IgD-negative memory B cell (primary cell): ENCODE data around the gene KRTAP20-2. TPM values are rescaled to one million over a fixed set of nuclear protein-coding genes. Genes with fewer than 3 reads are reported as not detected.
A peak's percentile ranks its signal among the peaks of the same experiment; 100 is the strongest.

Experiments
- H3K27ac Mint-ChIP-seq, 3 donors: one replicate each; pipeline ENCODE4 v1.8.0; 2020 to 2022; ENCODE audit warnings: mild to moderate bottlenecking in 3 of 3, mixed read lengths in 3 of 3, moderate library complexity in 1 of 3
- H3K27me3 Mint-ChIP-seq: one replicate; pipeline ENCODE4 v1.8.0; 2021; ENCODE audit warnings: mixed read lengths
- H3K36me3 Mint-ChIP-seq: one replicate; pipeline ENCODE4 v1.8.0; 2020; ENCODE audit warnings: mild to moderate bottlenecking, mixed read lengths
- H3K4me1 Mint-ChIP-seq, 3 donors: one replicate each; pipeline ENCODE4 v1.8.0; 2020 to 2022; ENCODE audit warnings: mixed read lengths in 3 of 3, mild to moderate bottlenecking in 1 of 3
- H3K4me3 Mint-ChIP-seq, 4 donors: one replicate each; pipeline ENCODE4 v1.8.0; 2020 to 2022; ENCODE audit warnings: mild to moderate bottlenecking in 4 of 4, mixed read lengths in 4 of 4, moderate library complexity in 3 of 4
- H3K9me3 Mint-ChIP-seq, 3 donors: one replicate each; pipeline ENCODE4 v1.8.0; 2020 to 2021; ENCODE audit warnings: mixed read lengths in 3 of 3, mild to moderate bottlenecking in 1 of 3
- polyA plus RNA-seq: library from polyadenylated mRNA; unstranded; fragments of 300-500 nt; fragmentation: Illumina TruSeq; gene quantifications from one replicate; pipeline ENCODE4 v1.2.3, GENCODE V29; 2021

KRTAP20-2 gene
- polyA plus RNA-seq = not detected

DNA sequence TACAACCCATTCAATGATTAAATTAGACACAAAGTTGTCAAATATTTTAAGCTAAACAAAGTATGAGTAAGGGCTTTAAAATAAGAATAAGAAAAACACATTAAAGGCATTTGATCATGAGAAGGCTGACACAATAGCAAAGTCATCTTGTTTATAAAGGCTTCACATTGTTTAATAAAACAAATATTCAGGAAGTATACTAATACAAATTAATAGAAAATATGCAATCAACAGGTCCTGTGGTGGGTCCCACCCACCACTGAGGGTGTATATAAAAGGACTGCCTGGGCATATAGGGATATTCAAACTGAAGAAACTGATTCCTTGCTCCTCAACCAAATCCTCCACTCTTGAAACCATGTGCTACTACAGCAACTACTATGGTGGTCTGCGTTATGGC lies at the start of gene KRTAP20-2:
KRTAP20-2 (plus strand) TSS at position 301 of the 400 bp plus-strand sequence; CDS start at position 359, 58 bp downstream.
- Mint-ChIP-seq H3K36me3 (peaks cover 2% of the 10 kb centered on the region), H3K9me3 (peaks cover 3 to 5% (median 3%) of the 10 kb centered on the region in 3 donors), H3K27ac (no peak within 1 kb of the TSS), H3K27me3 (no peaks in the 10 kb centered on the region), H3K4me1 (no peaks in the 10 kb centered on the region), H3K4me3 (no peak within 1 kb of the TSS)

DNA sequence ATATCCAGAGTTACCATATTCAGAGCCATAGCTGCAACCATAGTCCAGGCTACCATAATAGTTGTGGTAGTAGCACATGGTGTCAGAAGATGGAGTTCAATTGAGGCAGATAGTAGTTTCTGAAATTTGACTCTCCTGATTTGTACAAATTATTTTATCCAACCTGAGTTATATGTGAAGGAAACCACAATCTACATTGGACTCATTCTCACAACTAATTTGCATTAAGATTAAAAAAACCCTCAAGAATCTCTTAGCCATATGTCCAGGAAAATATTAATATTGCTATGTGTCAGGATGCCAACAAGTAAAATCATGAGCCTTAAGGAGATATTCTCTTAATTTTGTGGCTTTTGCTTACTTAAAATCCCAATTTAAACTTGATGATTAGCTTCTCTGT lies 44.7 kb upstream of the KRTAP20-2 start, which contains the start of gene KRTAP22-2:
KRTAP22-2 (minus strand) TSS at position 101 of the 400 bp plus-strand sequence.
- Mint-ChIP-seq H3K27ac (no peak within 1 kb of the TSS), H3K4me3 (no peak within 1 kb of the TSS), H3K36me3 (no peaks in the 10 kb centered on the region), H3K9me3 (peaks cover 3 to 7% (median 5%) of the 10 kb centered on the region in 3 donors), H3K27me3 (no peaks in the 10 kb centered on the region), H3K4me1 (no peaks in the 10 kb centered on the region)

DNA sequence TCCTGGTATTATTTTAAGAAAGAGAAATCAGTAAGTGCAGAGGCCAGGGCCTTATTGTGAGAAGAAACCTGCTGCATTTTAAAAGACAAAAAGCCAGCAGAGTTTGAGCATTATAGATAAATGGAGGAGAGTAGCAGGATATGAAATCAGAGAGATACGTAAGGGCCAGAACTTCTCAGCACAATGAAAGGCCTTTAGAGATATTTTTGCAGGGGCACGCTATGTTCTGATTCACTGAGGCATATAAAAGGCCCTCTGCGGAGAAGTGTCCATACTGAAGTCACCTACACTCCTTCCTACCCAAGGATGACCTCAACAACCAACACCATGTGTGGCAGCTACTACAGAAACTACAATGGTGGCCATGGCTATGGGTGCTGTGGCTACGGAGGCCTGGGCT lies 42.9 kb upstream of the KRTAP20-2 start, which contains the start of gene KRTAP6-3:
KRTAP6-3 (plus strand) TSS at position 301 of the 400 bp plus-strand sequence; CDS start at position 307, 6 bp downstream.
- Mint-ChIP-seq H3K9me3 (peaks cover 3 to 9% (median 7%) of the 10 kb centered on the region in 3 donors), H3K27ac (peak within 1 kb of the TSS in 1 of 3 donors; percentile 57), H3K4me1 (peaks cover 0 to 1% (median 0%) of the 10 kb centered on the region in 3 donors), H3K27me3 (no peaks in the 10 kb centered on the region), H3K4me3 (no peak within 1 kb of the TSS), H3K36me3 (no peaks in the 10 kb centered on the region)

DNA sequence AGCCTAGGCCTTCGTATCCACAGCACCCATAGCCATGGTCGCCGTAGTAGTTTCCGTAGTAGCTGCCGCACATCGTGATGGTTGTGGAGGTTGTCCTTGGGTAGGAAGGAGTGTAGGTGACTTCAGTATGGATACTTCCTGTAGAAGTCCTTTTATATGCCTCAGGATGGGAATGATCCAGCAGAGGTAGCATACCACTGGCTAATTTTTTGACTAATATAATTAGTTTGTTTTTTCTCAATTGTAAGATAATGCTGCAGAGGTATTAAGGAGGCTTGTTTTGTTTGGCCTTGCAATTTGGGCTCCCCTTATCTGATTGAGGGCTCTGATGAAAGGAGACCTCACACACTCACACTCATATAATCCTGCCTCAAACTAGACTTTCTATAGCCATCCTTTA lies 36.2 kb upstream of the KRTAP20-2 start, which contains the start of gene KRTAP6-2:
KRTAP6-2 (minus strand) TSS at position 101 of the 400 bp plus-strand sequence; CDS start at position 73, 28 bp downstream.
- peaks cover 5 to 22% (median 6%) of the 10 kb centered on the region in 3 donors for H3K9me3 Mint-ChIP-seq
- no peak within 1 kb of the TSS for H3K4me3 Mint-ChIP-seq
- H3K27me3 Mint-ChIP-seq = no peaks in the 10 kb centered on the region
- H3K27ac Mint-ChIP-seq = no peak within 1 kb of the TSS
- H3K4me1 Mint-ChIP-seq = peaks cover 0 to 2% (median 0%) of the 10 kb centered on the region in 3 donors
- no peaks in the 10 kb centered on the region for H3K36me3 Mint-ChIP-seq

DNA sequence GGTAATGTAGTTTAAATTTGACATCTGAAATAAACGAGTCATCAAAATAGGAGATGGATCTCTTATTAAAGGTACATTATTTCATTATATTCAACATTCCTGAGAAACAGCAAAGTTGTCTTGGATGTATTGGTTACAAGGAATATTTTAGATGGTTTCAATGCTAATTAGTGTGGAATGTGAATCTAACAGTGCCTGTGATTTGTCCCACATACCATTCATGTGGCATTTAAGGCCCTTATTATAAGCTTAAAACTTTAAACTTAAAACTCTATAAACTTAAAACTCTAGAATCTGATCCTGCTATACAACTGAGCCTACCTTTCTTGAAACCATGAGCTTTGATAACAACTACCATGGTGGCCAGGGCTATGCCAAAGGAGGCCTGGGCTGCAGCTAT lies 34.2 kb upstream of the KRTAP20-2 start, which contains the start of gene KRTAP22-1:
KRTAP22-1 (plus strand) TSS at position 301 of the 400 bp plus-strand sequence.
- Mint-ChIP-seq H3K27me3 (no peaks in the 10 kb centered on the region), H3K4me1 (peaks cover 0 to 2% (median 0%) of the 10 kb centered on the region in 3 donors), H3K4me3 (no peak within 1 kb of the TSS), H3K9me3 (peaks cover 2 to 17% (median 5%) of the 10 kb centered on the region in 3 donors), H3K27ac (no peak within 1 kb of the TSS), H3K36me3 (no peaks in the 10 kb centered on the region)

DNA sequence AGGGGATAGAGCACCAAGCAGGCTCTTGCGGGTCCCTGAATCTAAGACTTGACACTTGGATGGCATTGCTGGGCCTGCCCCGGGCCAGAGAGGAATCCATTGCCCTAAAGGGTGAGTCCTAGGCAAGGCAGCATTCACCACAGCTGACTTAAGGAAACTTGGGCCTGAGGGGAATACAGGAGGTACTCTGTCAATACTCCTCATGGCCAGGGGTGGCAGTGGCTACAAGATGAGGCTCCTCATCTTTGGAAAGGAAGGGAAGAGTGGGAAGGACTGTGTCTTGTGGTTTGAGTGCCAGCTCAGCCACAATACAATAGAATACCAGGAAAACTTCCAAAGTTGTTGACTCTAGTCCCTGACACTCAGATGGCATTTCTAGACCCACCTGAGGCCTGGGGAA lies 29.0 kb upstream of the KRTAP20-2 start:
- no peaks in the 10 kb centered on the region for H3K4me1 Mint-ChIP-seq
- H3K4me3 Mint-ChIP-seq = no peak overlapping the region
- no peak overlapping the region for H3K27ac Mint-ChIP-seq
- H3K27me3 Mint-ChIP-seq = no peaks in the 10 kb centered on the region
- no peaks in the 10 kb centered on the region for H3K36me3 Mint-ChIP-seq
- H3K9me3 Mint-ChIP-seq = peaks cover 4 to 18% (median 16%) of the 10 kb centered on the region in 3 donors

DNA sequence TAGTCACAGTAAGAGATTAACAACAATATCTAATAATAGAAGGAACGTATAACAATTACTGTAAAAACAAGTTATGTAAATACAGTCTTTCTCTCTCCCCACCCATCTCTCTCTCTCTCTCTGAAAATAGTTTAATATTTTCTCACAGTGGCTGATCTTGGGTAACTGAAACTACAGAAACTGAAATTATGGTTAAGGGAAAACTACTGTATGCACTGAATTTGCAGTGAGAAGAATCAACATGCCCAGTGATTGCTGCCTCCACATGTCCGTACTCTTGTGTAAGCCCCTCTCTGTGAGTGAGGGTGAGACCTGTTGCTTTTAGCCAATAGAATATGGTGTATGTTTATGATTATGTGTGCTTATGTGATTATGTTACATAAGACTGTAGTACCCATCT lies 22.9 kb upstream of the KRTAP20-2 start:
- Mint-ChIP-seq H3K27ac (no peak overlapping the region), H3K4me3 (no peak overlapping the region), H3K27me3 (no peaks in the 10 kb centered on the region), H3K4me1 (no peaks in the 10 kb centered on the region), H3K36me3 (no peaks in the 10 kb centered on the region), H3K9me3 (peaks cover 1 to 15% (median 9%) of the 10 kb centered on the region in 3 donors)

DNA sequence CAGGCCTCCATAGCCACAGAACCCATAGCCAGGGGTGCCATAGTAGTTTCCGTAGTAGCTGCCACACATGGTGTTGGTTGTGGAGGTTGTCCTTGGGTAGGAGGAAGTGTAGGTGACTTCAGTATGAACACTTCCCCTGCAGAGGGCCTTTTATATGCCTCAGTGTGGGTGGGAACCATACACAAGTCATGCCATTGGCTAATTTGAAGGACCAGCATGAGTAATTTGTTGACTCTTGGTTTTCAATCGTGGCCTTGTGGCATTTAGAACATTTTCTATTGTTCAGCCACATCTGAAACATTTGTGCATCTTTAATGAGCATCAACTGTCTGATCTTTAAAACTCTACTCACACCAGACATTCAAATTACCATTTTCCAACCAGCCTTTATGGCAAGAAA lies 21.2 kb upstream of the KRTAP20-2 start, which contains the start of gene KRTAP6-1:
KRTAP6-1 (minus strand) TSS at position 95 of the 400 bp plus-strand sequence; CDS start at position 69, 26 bp downstream.
- Mint-ChIP-seq H3K36me3 (no peaks in the 10 kb centered on the region), H3K9me3 (peaks cover 1 to 12% (median 11%) of the 10 kb centered on the region in 3 donors), H3K4me1 (no peaks in the 10 kb centered on the region), H3K4me3 (no peak within 1 kb of the TSS), H3K27me3 (no peaks in the 10 kb centered on the region), H3K27ac (no peak within 1 kb of the TSS)

DNA sequence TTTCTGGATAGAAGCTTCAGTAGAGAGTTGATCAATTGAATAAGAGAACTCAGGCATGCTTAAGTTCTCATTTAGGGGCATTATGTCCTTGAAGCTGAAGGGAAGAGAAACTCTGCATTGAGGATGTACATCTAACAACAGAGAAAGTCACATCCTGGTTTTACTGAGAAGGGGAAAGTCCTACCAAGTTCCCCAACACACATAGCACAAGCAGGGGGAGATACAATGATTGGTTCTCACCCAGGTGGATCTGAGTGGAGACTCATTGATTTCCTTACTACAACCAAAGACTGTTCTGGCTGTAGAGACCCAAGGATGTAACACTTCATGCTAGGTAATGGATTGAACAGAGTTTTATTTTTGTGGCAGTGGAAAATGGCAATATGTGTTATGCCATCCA lies 19.8 kb upstream of the KRTAP20-2 start:
- H3K36me3 Mint-ChIP-seq = no peaks in the 10 kb centered on the region
- H3K27ac Mint-ChIP-seq = no peak overlapping the region
- H3K4me1 Mint-ChIP-seq = no peaks in the 10 kb centered on the region
- H3K4me3 Mint-ChIP-seq = no peak overlapping the region
- peaks cover 1 to 10% (median 8%) of the 10 kb centered on the region in 3 donors for H3K9me3 Mint-ChIP-seq
- H3K27me3 Mint-ChIP-seq = no peaks in the 10 kb centered on the region

DNA sequence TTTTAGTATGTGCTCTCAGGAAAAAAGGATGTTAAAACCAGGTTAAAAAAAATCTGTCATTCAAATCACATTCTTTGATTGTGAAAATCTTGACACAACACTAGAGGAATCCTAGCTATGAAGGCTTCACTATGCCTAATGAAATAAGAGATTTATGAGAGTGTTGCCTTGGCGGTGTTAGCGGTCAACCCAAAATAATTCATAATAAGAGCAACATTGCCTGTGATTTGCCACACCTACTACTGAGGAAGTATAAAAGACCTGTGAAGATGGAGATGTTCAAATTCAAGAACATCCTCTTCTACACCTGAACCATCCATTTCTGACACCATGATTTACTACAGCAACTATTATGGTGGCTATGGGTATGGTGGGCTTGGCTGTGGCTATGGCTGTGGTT lies 18.9 kb upstream of the KRTAP20-2 start, which contains the start of gene KRTAP20-1:
KRTAP20-1 (plus strand) TSS at position 301 of the 400 bp plus-strand sequence; CDS start at position 331, 30 bp downstream.
- Mint-ChIP-seq H3K36me3 (no peaks in the 10 kb centered on the region), H3K9me3 (peaks cover 0 to 3% (median 3%) of the 10 kb centered on the region in 3 donors), H3K27ac (no peak within 1 kb of the TSS), H3K4me1 (no peaks in the 10 kb centered on the region), H3K27me3 (no peaks in the 10 kb centered on the region), H3K4me3 (no peak within 1 kb of the TSS)

DNA sequence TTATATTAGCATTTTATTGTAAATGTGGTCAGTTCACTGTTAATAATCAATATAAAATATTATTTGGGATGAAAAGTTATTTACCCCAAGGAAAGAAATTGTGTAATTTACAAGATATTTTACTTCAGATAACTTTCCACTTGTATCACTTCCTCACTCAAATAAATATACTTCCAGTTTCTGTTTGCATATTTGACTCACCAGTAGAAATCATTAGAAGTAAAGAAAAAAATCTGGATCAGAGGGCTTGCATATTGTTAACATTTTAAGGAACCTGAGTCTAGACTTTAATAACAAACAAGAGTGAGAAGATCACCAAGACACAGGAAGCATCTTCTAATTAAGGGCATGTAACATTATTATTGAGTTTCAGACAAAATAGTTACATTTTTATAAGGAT lies 14.9 kb upstream of the KRTAP20-2 start:
- H3K4me1 Mint-ChIP-seq = peaks cover 0 to 2% (median 0%) of the 10 kb centered on the region in 3 donors
- H3K4me3 Mint-ChIP-seq = no peak overlapping the region
- H3K9me3 Mint-ChIP-seq = peaks cover 1 to 6% (median 2%) of the 10 kb centered on the region in 3 donors
- no peaks in the 10 kb centered on the region for H3K27me3 Mint-ChIP-seq
- H3K36me3 Mint-ChIP-seq = no peaks in the 10 kb centered on the region
- peak overlapping the region in 1 of 3 donors; percentile 17 for H3K27ac Mint-ChIP-seq

DNA sequence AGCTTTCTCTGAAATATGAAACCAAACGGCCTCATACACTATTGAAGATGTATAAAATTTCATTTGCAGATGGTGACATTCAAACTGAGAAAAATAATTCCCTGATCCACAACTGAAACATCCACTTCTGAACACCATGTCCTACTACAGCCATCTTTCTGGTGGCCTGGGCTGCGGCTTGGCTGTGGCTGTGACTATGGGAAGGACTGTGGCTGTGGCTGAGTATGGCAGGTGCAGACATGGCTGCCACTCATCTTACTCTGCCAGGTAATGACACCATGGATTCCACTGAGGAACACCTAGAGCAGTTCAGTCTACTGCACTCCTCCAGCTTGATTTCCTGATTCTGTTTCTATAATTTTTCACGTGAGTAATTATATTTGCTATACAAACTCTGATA lies 14.5 kb upstream of the KRTAP20-2 start, which contains the start of gene KRTAP20-4:
KRTAP20-4 (plus strand) TSS at position 106 of the 400 bp plus-strand sequence.
- Mint-ChIP-seq H3K27ac (peak within 1 kb of the TSS in 1 of 3 donors; percentile 17), H3K27me3 (no peaks in the 10 kb centered on the region), H3K9me3 (peaks cover 0 to 6% (median 2%) of the 10 kb centered on the region in 3 donors), H3K36me3 (no peaks in the 10 kb centered on the region), H3K4me3 (no peak within 1 kb of the TSS), H3K4me1 (peaks cover 0 to 2% (median 0%) of the 10 kb centered on the region in 3 donors)

DNA sequence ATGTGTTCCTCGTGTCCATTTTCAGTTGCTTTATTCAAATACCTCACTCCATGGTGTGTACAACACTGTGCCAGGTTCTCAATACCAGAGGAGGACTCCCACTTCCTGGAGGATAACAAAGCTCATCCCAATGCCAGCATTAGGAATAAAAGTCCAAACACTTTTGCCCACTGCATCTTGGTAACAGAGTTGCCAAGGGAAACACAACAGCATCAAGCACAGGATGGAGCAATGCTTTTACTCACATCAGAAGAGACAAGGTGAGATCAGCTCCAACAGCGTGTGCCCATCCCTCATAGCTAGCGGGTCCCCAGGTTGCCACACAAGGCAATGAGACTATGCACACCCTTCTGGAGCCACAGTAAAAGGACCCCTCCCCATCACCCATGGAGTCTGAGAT lies 11.6 kb upstream of the KRTAP20-2 start:
- Mint-ChIP-seq H3K36me3 (no peaks in the 10 kb centered on the region), H3K27me3 (no peaks in the 10 kb centered on the region), H3K9me3 (peaks cover 0 to 9% (median 8%) of the 10 kb centered on the region in 3 donors), H3K27ac (no peak overlapping the region), H3K4me1 (peaks cover 0 to 2% (median 0%) of the 10 kb centered on the region in 3 donors), H3K4me3 (no peak overlapping the region)

DNA sequence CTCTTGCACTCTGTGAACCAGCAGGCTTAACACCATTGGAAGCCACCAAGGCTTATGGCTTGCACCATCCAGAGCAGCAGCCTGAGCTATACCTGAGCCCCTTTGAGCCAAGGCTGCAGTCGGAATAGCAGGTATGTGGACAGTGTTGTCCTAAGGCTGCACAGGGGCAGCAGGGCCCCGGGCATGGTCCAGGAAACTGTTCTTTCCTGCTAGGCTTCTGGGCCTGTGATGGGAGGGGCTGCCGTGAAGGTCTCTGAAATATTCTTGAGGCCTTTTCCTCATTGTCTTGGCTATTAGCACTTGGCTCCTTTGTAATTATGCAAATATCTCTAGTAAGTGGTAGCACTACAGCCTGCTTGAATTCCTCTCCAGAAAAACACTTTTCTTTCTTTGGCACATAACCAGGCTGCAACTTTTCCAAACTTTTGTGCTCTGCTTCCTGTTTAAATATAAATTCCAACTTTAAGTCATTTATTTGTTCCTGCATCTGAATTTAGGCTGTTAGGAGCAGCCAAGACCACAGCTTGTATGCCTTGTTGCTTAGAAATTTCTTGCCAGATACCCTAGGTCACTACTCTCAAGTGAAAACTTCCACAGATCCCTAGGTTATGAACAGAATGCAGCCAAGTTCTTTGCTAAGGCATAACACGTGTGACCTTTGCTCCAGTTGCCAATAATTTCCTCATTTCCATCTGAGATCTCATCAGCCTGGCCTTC lies 9.4 kb upstream of the KRTAP20-2 start:
- Mint-ChIP-seq H3K4me3 (no peak overlapping the region), H3K27ac (no peak overlapping the region), H3K4me1 (peaks cover 0 to 2% (median 0%) of the 10 kb centered on the region in 3 donors), H3K36me3 (no peaks in the 10 kb centered on the region), H3K9me3 (peaks cover 0 to 8% (median 7%) of the 10 kb centered on the region in 3 donors), H3K27me3 (no peaks in the 10 kb centered on the region)

DNA sequence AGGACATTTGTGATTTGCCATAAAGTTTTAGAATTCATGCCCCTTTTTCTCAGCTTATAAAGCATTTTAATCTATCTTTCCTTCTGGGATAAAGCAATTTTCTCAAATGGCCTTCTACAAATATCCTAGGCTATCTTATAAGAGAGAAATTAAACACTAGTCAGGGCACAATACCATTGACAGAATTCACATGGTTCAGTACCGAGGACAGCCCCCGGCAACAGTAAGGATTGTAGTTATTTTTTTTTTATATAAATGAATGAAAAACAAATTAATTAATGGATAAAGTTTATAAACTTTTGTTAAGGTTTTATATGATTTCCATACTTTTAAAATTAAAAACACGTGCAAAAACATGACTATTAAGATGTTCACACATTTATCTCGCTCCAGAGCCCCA lies 6.9 kb upstream of the KRTAP20-2 start:
- no peak overlapping the region for H3K27ac Mint-ChIP-seq
- no peak overlapping the region for H3K4me3 Mint-ChIP-seq
- peaks cover 5 to 8% (median 7%) of the 10 kb centered on the region in 3 donors for H3K9me3 Mint-ChIP-seq
- peaks cover 0 to 2% (median 0%) of the 10 kb centered on the region in 3 donors for H3K4me1 Mint-ChIP-seq
- H3K27me3 Mint-ChIP-seq = no peaks in the 10 kb centered on the region
- no peaks in the 10 kb centered on the region for H3K36me3 Mint-ChIP-seq
